H1 (cell line): ENCODE data around the gene MEF2A. TPM values are rescaled to one million over a fixed set of nuclear protein-coding genes. Genes with fewer than 3 reads are reported as not detected.

Source experiments
- CBX5 ChIP-seq: fragments of 300-800, 300-1000 bp; sonication (generic); IDR thresholded peaks from 2 replicates; pipeline ENCODE4 v1.7.1; 2016; ENCODE audit warnings: antibody characterized with exemption, low read length, low read depth
- CTCF ChIP-seq, 3 experiments: IDR thresholded peaks; 1 replicate in 2 of 3; 2 replicates in 1 of 3; pipeline versions ENCODE4 v1.5.1 to v1.6.1; 2011; ENCODE audit warnings: low read length in 3 of 3, mild to moderate bottlenecking in 3 of 3, inconsistent platforms in 2 of 3, low read depth in 1 of 3, moderate library complexity in 1 of 3; ENCODE audit not compliant: insufficient read depth in 1 of 3; ENCODE audit errors: control extremely low read depth in 1 of 3
- JUND ChIP-seq: IDR thresholded peaks from 2 replicates; pipeline ENCODE4 v1.6.1; 2011; ENCODE audit warnings: mild to moderate bottlenecking, improper control_type of control experiment, low read length
- POLR2AphosphoS5 ChIP-seq: IDR thresholded peaks from 2 replicates; pipeline ENCODE4 v1.6.1; 2011; ENCODE audit warnings: low read depth, low read length
- RAD21 ChIP-seq, 2 experiments: IDR thresholded peaks in 1 of 2; conservative IDR thresholded peaks in 1 of 2; 2 replicates each; pipeline ENCODE4 v1.6.1; 2011; ENCODE audit warnings: low read depth in 2 of 2, low read length in 2 of 2, improper control_type of control experiment in 1 of 2, inconsistent platforms in 1 of 2, mild to moderate bottlenecking in 1 of 2, moderate library complexity in 1 of 2
- SAP30 ChIP-seq: fragments of 300-600 bp; sonication (generic); IDR thresholded peaks from 2 replicates; pipeline ENCODE4 v1.7.1; 2012; ENCODE audit warnings: low read length, moderate library complexity, mild to moderate bottlenecking, inconsistent platforms; ENCODE audit not compliant: insufficient read depth, insufficient replicate concordance
- TBP ChIP-seq: IDR thresholded peaks from 2 replicates; pipeline ENCODE4 v1.6.1; 2011; ENCODE audit warnings: low read depth, low read length, improper control_type of control experiment
- USF2 ChIP-seq: IDR thresholded peaks from 2 replicates; pipeline ENCODE4 v1.6.1; 2011; ENCODE audit warnings: low read length, improper control_type of control experiment
- ZNF274 ChIP-seq: IDR thresholded peaks from 2 replicates; pipeline ENCODE4 v1.7.0; 2012; ENCODE audit warnings: low read length, borderline replicate concordance; ENCODE audit errors: extremely low read depth
- polyA plus RNA-seq, 7 experiments: library from polyadenylated mRNA; depleted of rRNA in 3 of 7; stranded (reverse) in 5 of 7; unstranded in 2 of 7; fragments of >200 nt in 5 of 7; fragments of 200-250 nt in 2 of 7; gene quantifications; 1 replicate in 5 of 7; 2 replicates in 1 of 7; 4 replicates in 1 of 7; pipeline versions ENCODE4 v1.2.1 to v1.2.3, GENCODE V29; 2011 to 2013; ENCODE audit warnings: missing spikeins in 2 of 7, mixed read lengths in 2 of 7
- total RNA-seq: library from RNA; stranded (reverse); fragmentation: NEBNext Ultra II Directional; extraction: Animal tissue kit (Norgen Biotek cat#: 25700); gene quantifications from 2 replicates; pipeline ENCODE4 v1.2.1, GENCODE V29; 2021

MEF2A gene
- total and polyA plus RNA-seq, 2 of the 8 experiments (the other 6 are each of a cell fraction or from before 2014, with no cell fraction given) = 15.6 to 22.5 TPM

DNA sequence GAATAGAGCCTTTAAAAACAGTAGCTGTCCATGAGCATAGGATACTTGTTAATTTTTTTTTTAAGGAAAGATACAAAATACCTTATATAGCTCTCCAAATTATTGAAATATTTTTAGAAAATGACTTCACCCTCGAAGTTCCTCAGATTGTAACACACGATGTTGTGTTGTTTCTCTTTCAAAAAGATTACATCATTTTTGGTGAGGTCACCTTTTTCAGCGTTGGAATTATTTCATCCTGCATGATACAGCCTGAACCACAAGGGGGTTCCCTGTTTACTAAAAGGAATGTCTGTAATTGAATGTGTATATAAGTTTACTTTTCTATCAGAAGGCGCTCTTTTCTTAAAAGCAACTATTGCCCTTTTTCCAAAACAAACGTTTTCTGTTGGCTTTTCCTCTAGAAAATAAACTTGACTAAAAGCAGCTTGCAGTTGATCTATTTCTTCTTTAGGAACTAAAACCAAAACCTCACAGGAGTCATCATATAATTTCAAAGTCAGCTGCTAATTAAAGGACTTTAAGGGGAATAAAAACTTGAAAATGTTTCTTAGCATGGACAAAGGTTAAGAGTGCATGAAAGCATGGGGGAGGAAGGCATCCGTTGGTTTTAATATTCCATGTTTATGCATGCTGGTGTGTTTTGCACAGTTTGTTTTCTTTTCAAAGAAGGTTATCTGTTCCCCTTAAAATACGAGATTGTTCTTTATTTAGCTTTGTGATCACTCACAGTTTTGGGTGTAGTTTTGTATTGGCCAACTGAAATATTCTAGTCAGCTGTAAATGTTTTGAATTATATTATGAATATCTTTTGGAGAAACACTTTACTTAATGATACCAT, 138.0 kb downstream of the MEF2A start (continued):
- TF ChIP-seq ZNF274 (no peak), POLR2AphosphoS5 (no peak), RAD21 (IDR thresholded peaks at IDR 0.05 in 1 of 2, conservative IDR thresholded peaks at IDR 0.05 in 1 of 2; ENCODE audit: low read depth in 2 of 2, low read length in 2 of 2) (peak in 1 of 2 experiments; percentile 19; a peak in 2 of 4 replicates), CBX5 (no peak), TBP (no peak), SAP30 (no peak), JUND (peak; percentile 81), CTCF (IDR thresholded peaks at IDR 0.05; ENCODE audit: control extremely low read depth in 1 of 3, insufficient read depth in 1 of 3, low read depth in 1 of 3, low read length in 3 of 3) (peak in 2 of 3 experiments; percentile 26 to 35; a peak in 2 of 4 replicates), USF2 (no peak)
